Measurements from ENCODE around the gene POLR1A.
A peak's percentile ranks its signal among the peaks of the same experiment; 100 is the strongest.

Gene POLR1A

DNA sequence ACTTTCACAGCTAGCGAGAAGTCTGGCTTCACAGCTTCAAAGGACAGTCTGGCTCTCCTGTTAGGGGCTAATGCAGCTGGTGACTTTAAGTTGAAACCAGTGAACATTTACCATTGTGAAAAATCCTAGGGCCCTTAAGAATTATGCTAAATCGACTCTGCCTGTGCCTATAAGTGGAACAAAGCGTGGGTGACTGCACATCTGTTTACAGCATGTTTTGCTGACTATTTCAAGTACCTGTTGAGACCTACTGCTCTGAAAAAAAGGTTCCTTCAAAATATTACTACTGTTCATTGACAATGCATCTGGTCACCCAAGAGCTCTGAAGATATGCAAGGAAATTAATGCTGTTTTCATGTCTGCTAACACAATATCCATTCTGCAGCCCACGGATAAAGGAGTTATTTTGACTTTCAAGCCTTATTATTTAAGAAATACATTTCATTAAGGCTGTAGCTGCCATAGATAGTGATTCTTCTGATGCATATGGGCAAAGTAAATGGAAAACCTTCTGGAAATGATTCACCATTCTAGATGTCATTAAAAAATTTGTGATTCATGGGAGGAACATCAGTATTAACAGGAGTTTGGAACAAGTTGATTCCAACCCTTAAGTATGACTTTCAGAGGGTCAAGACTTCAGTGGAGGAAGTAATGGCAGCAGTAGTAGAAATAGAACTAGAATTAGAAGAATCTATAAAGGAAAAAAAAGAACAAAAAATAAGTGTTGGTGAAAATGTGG is 48.9 kb downstream of the POLR1A start:
- no peak for DNase-seq

DNA sequence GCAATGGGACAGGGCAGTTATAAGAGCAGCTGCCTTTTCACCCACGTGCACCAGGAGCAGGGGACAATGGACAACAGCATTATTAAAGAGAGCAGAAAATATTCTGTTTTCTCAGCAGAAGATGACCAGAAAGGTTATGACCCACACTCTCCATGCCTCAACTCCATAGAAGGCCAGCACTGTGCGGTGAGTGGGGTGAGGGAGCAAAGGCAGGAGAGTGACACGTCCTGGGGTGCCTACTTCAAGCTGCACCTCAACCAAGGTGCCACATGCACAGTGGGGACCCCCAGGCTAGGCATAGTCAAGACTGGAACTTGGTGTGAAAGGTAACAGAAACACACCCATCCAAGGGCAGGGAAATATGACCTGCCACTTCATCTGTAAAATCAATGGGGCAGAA is 50.4 kb downstream of the POLR1A start:
- DNase-seq = no peak

GRCh38 chr2:86054535-86055082 is 51.1 kb downstream of the POLR1A start:
- DNase-seq = no peak

DNA sequence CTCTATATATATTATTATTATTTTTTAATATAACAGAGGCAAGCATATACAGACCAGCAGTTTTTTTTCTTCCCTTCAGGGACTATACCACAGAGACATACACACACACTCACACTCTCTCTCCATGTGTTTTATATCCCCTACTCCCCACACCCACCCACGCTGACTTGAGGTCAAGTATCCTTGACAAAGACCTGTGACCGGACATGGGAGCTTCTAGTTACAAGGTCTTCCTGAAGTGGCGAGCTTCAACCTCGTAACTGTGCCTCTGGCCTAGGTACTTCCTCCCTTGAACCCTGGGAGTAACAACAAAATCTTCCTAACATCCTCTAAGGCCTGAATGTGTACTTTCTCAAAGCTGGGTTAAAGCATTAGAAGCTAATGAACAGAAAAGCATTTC is 52.5 kb downstream of the POLR1A start:
- DNase-seq = no peak

DNA sequence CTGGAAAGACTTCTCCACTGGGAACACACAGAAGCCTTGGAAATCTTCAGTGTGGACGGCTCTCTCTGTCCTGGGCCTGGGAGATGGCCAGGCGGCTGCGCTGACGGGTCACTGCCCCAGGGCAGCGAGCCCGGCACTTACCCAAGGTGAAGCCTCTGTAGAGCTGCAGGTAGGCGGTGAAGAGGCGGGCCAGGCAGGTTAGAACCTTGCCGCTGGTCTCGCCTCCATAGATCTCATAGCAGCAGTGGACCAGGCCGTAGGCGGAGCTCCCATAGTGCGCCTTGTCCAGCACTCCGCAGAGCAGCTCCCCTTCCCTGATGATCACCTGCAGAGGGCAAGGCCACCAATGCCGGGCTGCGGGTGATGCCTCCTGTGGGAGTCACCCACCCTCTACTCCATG is 53.0 kb downstream of the POLR1A start:
- no peak for DNase-seq

GRCh38 chr2:86052265-86052664 is 53.4 kb downstream of the POLR1A start:
- no peak for DNase-seq

DNA sequence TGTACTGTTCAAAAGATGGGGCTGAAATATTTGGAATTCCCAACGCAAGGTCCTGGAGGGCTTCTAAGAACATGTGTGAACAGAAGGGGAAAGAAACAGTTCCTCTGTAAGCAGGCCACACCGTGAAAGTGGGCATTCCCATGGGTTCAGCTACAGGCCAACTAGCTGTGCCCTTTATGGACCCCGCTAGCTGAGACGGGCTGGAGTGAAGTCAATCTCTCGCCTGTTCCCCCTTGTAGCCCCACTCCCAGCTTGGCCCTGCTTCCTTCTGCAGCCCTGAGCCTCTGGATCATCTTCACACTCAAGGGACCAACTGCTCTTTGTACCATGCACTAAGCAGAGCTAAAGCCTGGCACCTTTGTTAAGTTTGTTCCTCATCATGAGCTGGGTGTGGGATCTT is 55.4 kb downstream of the POLR1A start:
- no peak for DNase-seq

DNA sequence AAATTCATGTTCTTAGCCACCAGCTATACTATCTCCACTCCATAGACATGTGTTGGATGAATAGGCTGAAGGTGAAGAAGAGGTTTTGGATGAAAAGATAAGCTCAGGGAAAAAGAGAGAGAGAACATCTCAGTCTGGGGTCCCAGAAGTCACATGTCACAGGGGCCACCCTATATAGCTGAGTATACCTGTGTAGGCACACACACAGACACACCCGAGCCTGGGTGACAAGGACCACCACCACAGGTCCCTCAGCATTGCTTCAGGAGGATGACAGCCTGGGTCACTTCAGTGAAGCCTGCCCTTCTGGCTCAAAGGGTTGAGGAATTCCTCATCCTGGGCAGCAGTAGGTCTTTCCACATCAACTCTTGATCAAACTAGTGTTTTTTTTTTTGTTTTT is 56.2 kb downstream of the POLR1A start:
- no peak for DNase-seq

GRCh38 chr2:86048888-86049287 is 56.8 kb downstream of the POLR1A start:
- peak; percentile 3 for DNase-seq

DNA sequence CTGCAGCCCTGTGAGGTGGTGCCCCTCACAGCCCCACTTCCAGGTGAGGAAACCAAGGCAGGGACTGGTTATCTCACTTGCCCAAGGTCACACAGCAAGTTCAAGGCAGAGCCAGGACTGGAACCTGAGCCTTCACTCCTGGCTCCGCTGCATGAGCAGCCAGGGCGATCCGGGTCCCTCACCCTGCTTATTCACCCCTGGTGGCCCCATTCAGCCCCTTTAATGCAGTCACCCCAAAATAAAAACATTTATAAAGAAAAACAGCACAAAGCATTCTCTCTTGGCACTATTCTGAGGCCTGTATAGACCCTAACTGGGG is 57.3 kb downstream of the POLR1A start:
- DNase-seq = no peak

DNA sequence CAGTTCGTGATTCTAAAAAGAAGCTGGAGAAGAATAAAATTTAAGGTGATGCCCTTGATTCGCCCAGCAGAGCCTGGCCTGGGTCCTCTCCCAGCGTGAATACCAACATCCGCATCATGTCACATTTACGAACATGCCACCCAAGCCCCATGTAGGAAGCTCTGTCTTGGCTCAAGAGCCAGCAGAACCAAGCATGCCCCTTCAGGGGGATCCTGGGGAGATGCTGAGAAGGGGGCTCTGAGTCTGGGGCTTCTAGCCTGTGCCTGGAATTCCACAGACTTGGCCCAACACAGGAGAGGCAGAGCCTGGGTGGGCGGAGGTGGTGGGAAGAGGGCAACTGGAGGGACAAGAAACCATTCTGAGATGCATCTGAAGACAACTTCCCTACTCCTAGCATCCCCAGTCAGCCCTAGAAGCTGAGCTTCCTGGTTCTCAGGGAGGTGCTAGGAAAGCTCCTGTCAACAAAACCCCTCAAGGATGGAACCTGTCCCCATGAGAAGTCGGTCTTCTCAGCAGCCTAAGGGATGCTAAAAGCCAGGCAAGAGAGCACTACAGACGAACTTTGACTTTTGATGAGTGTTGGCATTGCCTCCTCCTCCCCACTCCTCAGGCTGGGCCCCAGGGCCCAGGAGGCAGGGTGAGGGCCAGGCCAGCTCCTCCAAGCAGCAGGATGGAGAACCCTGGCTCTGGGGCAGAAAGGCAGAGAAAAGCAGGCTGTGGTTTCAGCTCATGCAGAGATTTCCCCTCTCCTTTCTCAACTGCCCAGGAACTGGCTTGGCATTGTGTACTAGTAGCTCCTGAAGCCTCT is 57.9 kb downstream of the POLR1A start:
- DNase-seq = no peak

DNA sequence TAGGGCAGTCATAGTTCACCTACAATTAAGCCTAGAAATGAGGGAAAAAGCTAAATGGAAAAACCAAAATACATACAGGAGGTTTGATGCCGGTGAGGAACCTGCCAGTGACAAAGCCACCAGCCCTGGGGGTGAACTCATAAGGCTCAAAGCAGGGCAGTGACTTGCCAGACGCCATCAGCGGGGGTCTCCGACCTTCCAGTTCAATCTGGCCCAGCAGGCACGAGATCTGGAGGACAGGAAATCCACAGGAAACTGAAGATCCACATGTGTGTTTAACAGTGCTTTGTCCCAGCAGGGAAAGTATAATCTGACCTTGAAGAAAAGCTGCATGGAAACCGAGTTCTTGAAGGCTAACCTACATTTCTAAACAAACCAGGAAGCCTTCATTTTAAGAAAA is 60.1 kb downstream of the POLR1A start:
- DNase-seq = no peak

- no peak for DNase-seq
Measured at GRCh38 chr2:86044614-86045013, 61.1 kb downstream of the POLR1A start.

DNA sequence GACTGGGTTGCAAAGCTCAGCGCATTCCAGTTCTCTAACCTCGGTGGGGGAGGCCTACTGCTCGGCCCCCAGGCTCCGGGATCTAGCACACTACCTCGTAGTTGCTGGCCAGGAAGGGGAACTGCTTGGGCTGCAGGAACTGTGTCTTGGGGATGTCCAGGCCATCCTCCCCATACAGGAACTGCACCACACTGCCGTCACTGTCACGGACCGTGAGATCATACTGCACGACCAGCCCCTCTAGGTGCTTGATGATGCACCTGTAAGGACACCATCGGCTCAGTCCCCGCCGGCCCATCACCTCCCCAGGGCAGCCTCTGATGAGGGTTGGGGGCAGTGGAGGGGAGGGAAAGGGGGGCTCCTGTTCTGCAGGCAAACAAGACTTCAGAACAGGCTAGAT is 61.6 kb downstream of the POLR1A start:
- DNase-seq = no peak

DNA sequence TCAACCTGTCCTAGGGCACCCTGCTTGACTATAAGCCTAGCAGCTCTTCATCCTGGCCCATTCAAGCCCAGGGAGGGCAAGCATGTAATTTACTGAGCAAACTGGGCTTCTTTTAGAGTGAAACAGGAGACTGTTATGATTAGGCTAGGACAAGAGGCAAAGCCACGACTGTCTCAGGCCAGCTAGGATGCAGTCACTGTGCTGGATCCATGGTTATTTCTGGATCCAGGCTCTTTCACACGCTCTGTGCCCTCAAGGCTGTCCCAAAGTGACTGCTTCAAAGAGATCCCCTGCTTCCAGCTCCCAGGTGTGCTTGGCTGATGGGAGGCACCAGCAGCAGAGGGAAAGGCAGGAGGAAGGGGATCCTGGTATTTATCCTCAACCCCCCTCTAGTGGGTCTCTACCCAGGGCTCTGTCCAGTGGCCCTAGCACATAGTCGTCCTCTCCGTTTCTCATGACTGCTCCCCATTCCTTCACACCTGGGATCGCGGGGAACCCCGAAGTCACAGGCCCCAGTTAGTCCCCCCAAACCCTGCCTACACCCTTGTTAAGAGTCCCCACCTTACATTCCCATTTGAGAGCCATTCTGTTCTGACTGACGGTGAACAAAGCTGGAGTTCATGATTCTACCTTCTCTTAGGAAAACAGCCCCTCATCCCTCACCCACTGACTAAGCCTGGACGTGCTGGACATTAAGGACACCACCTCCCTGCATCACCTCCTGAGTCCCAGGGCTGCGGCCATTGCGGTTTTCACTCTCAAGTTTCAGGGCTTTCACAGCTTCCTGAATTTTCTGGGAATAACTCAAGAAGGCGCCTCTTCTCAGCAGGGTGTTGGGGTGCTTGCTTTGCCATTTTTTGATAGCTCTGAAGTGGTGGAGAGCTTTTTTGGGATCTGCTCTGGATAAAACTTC is 63.2 kb downstream of the POLR1A start:
- no peak for DNase-seq

DNA sequence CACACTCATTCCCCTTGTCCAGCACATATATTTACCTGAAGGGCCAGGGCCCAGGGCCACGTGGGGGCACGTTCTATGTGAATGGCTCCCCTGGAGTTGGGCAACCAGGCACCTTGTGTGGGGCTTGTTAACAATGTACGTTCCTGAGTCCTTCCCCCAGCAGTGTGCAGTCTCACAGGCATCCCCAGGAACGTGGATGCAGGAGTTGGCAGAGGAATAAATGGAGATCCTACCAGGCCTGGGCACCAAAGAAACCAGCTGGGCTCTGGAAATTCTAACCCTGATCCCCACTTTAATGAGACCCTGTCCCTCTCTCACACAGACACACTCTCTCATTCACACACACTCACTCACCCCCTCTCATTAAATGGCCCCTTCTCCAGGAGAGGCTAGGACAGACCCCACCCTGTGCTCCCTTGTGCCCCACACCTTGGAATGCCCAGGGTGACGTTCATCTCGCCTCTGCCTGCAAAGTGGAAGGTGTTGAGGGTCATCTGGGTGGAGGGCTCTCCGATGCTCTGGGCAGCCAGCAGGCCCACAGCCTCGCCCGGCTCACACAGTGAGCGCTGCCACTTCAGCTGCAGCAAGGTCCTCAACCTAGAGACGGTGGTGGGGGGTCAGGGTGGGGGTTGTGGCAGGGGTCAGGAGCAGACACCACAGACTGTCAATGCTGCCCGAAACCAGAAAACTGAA is 65.6 kb downstream of the POLR1A start:
- DNase-seq = no peak

GRCh38 chr2:86039178-86039962 is 66.3 kb downstream of the POLR1A start:
- DNase-seq = no peak

DNA sequence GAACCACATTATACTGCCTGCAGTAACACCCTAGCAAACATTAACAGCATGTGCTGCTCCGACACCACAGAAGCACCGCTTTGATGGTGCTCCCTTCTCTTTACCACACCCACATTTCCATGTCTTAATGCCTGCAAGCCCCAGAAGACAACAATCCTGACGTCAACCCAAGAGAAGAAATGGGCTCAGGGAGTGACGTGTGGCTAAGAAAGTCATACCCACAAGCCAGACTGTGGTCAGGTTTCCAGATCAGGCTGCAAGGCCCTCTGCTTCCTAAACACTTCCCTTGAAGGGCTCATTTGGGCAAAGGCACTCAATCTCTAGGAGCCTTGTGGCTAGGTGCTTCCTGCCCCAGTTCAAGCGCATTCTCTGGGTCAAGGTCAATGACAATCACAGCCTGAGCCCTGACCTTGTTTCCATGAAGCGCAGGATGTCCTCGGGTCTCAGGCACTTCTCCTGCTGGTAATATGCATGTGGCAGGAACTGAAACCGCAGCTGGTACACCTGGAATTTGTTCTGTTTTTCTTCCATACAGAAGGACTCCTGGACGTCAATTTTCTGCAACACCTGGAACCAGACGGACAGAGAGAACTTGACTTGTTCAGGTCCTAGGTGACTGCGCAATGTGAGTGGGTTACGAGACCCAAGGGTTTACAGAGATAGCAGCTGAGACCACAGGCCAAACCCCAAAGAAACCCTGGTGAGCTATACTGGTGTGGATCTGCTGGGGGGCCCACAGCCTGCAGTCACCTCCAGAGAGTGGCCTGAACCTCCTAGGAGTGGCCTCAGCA is 67.2 kb downstream of the POLR1A start:
- DNase-seq = no peak

DNA sequence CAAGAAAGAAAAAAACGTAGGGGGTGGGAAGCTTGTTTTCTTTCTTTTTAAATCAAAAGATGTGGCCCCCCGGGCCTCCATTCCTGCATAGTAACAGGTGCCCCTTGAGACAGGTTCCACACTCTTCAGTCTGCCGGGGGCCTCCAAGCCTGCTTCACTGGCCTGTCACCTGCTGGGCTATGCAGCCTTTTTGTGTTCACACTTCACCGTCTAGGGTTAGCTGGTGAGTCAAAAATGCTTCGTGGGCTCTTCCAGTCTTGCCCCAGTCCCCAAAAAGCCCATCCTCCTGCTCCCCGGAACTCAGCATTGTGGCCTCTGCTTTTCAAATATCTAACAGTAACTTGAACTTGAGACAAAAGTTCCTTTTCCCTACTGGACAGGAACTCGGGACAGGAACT is 67.9 kb downstream of the POLR1A start:
- DNase-seq = no peak

GRCh38 chr2:86037141-86037794 is 68.4 kb downstream of the POLR1A start:
- DNase-seq = peak; percentile 49

Measured in NCI-H1092 treated with DMSO at 0.1 percent for 48 hours (cell line).